GM12891 (cell line): ENCODE data around the gene GPC5.

ENCODE experiments used
- PAX5 ChIP-seq: IDR thresholded peaks from 2 replicates; pipeline ENCODE4 v1.6.1; 2011; ENCODE audit warnings: low read length, moderate library complexity, mild to moderate bottlenecking; ENCODE audit not compliant: insufficient read depth, severe bottlenecking
- POLR2A ChIP-seq: IDR thresholded peaks from 2 replicates; pipeline ENCODE4 v1.6.1; 2011; ENCODE audit warnings: low read depth, low read length, control low read depth
- POLR2AphosphoS5 ChIP-seq: IDR thresholded peaks from 2 replicates; pipeline ENCODE4 v1.6.1; 2011; ENCODE audit warnings: low read depth, low read length, control low read depth
- SPI1 ChIP-seq: IDR thresholded peaks from 2 replicates; pipeline ENCODE4 v1.6.1; 2011; ENCODE audit warnings: low read depth, low read length, control low read depth
- TAF1 ChIP-seq: IDR thresholded peaks from 2 replicates; pipeline ENCODE4 v1.6.1; 2011; ENCODE audit warnings: low read depth, low read length, control low read depth

GRCh38 chr13:91356919-91357612 lies 41.4 kb upstream of the GPC5 start:
- TF ChIP-seq POLR2AphosphoS5 (0 out of 2 replicates have a peak, but pooled peaks have one; percentile 33), POLR2A (no peak; the same call in 1 of the 2 replicates), SPI1 (no peak), TAF1 (no peak), PAX5 (no peak)
